ENCODE data around the gene TMEM132D. TPM values are rescaled to one million over a fixed set of nuclear protein-coding genes. Genes with fewer than 3 reads are reported as not detected.
"Not testable (repeated sequence)": the region's sequence is repeated elsewhere in the genome, so short reads cannot be mapped to it uniquely, and the experiment has no call there.

Gene TMEM132D
- total RNA-seq, 4 donors from 2014 or later, result 0.17 TPM; not detected in 3

- Histone ChIP-seq H3K9me3 (no peaks in the 10 kb centered on the region), H3K4me1 (peaks cover 0 to 8% (median 0%) of the 10 kb centered on the region in 4 donors), H3K4me3 (no peak overlapping the region), H3K27ac (replicated peaks in 1 of 4) (no peak overlapping the region), H3K27me3 (peaks cover 0 to 61% (median 7%) of the 10 kb centered on the region in 4 donors), H3K36me3 (no peaks in the 10 kb centered on the region)
- DNase-seq (ENCODE audit: extremely low spot score), result peak; percentile 77
- intact Hi-C loops (cut with DNase I), result no loop called here
- WGBS, result 85% methylated on average over 10 of the region's 10 CpGs
- TF ChIP-seq EP300 (IDR thresholded peaks at IDR 0.05) (no peak), CTCF (IDR thresholded peaks at IDR 0.05) (no peak), POLR2A (IDR thresholded peaks at IDR 0.05; ENCODE audit: low read depth) (no peak), POLR2AphosphoS5 (IDR thresholded peaks at IDR 0.05) (no peak)
Measured at GRCh38 chr12:129900306-129900705, 3.5 kb downstream of the TMEM132D start.

GRCh38 chr12:129899045-129899444, 4.8 kb downstream of the TMEM132D start:
- DNase-seq (ENCODE audit: extremely low spot score), result peak; percentile 62
- H3K4me1 ChIP-seq; H3K36me3 ChIP-seq; H3K4me3 ChIP-seq; H3K9me3 ChIP-seq; intact Hi-C loops (cut with DNase I); H3K27ac ChIP-seq (replicated peaks in 1 of 4): not testable (repeated sequence)
- 92% methylated on average over 1 of the region's 1 CpG for WGBS
- peaks cover 0 to 56% (median 1%) of the 10 kb centered on the region in 4 donors for H3K27me3 ChIP-seq

- no peak overlapping the region for H3K27ac ChIP-seq (replicated peaks in 1 of 4)
- intact Hi-C loops (cut with DNase I), result no loop called here
- no peaks in the 10 kb centered on the region for H3K4me1 ChIP-seq
- no peaks in the 10 kb centered on the region for H3K9me3 ChIP-seq
- DNase-seq (ENCODE audit: extremely low spot score), result peak; percentile 79
- 80% methylated on average over 4 of the region's 4 CpGs for WGBS
- peaks cover 0 to 16% (median 0%) of the 10 kb centered on the region in 4 donors for H3K27me3 ChIP-seq
- no peak overlapping the region for H3K4me3 ChIP-seq
- no peaks in the 10 kb centered on the region for H3K36me3 ChIP-seq
- TF ChIP-seq EP300 (IDR thresholded peaks at IDR 0.05) (no peak), POLR2A (IDR thresholded peaks at IDR 0.05; ENCODE audit: low read depth) (no peak), CTCF (IDR thresholded peaks at IDR 0.05) (no peak), POLR2AphosphoS5 (IDR thresholded peaks at IDR 0.05) (no peak)
Measured at GRCh38 chr12:129893691-129894090, 10.1 kb downstream of the TMEM132D start.

GRCh38 chr12:129887101-129887500, 16.7 kb downstream of the TMEM132D start:
- H3K9me3 ChIP-seq, result no peaks in the 10 kb centered on the region
- no peak for TF ChIP-seq POLR2A (IDR thresholded peaks at IDR 0.05; ENCODE audit: low read depth)
- TF ChIP-seq CTCF (IDR thresholded peaks at IDR 0.05), result no peak
- no peak for TF ChIP-seq EP300 (IDR thresholded peaks at IDR 0.05)
- TF ChIP-seq POLR2AphosphoS5 (IDR thresholded peaks at IDR 0.05), result no peak

GRCh38 chr12:129886541-129886940, 17.3 kb downstream of the TMEM132D start:
- intact Hi-C loops (cut with DNase I), result no loop called here
- H3K36me3 ChIP-seq, result no peaks in the 10 kb centered on the region
- TF ChIP-seq CTCF (IDR thresholded peaks at IDR 0.05) (no peak), POLR2AphosphoS5 (IDR thresholded peaks at IDR 0.05) (no peak)
- H3K4me1 ChIP-seq, result no peaks in the 10 kb centered on the region
- WGBS, result 47% methylated on average over 5 of the region's 5 CpGs
- peaks cover 0 to 3% (median 0%) of the 10 kb centered on the region in 4 donors for H3K27me3 ChIP-seq
- no peak overlapping the region for H3K4me3 ChIP-seq
- H3K27ac ChIP-seq (replicated peaks in 1 of 4), result no peak overlapping the region
- peak; percentile 57 for DNase-seq (ENCODE audit: extremely low spot score)
- H3K9me3 ChIP-seq, result no peaks in the 10 kb centered on the region

More at GRCh38 chr12:129887101-129887500, 16.7 kb downstream of the TMEM132D start:
- no peak overlapping the region for H3K4me3 ChIP-seq
- H3K36me3 ChIP-seq, result no peaks in the 10 kb centered on the region
- intact Hi-C loops (cut with DNase I), result no loop called here
- peaks cover 0 to 3% (median 0%) of the 10 kb centered on the region in 4 donors for H3K27me3 ChIP-seq
- no peaks in the 10 kb centered on the region for H3K4me1 ChIP-seq
- 12% methylated on average over 4 of the region's 4 CpGs for WGBS
- DNase-seq (ENCODE audit: extremely low spot score), result peak; percentile 64
- H3K27ac ChIP-seq (replicated peaks in 1 of 4), result no peak overlapping the region
